DOHH2 (cell line): ENCODE measurements around the gene HHLA2.

Experiments used
- H3F3A ChIP-seq: fragments of 200-600 bp; sonication (generic), shearing (Covaris generic); 2 replicates; pipeline ENCODE4 v1.6.0; 2016; ENCODE audit warnings: antibody characterized with exemption, mild to moderate bottlenecking; ENCODE audit not compliant: control insufficient read depth, insufficient read depth
- H3K27ac ChIP-seq: fragments of 200-600 bp; sonication (generic); 2 replicates; pipeline ENCODE4 v1.5.1; 2014; ENCODE audit warnings: low read depth, mild to moderate bottlenecking, low read length, moderate library complexity
- H3K27me3 ChIP-seq: fragments of 200-600 bp; sonication (generic); 2 replicates; pipeline ENCODE4 v1.6.1; 2014; ENCODE audit warnings: mild to moderate bottlenecking, low read length, mixed read lengths; ENCODE audit not compliant: control insufficient read depth
- H3K36me3 ChIP-seq: fragments of 200-600 bp; sonication (generic); 2 replicates; pipeline ENCODE4 v1.6.1; 2014; ENCODE audit warnings: mild to moderate bottlenecking, low read length, moderate library complexity, mixed read lengths; ENCODE audit not compliant: control insufficient read depth
- H3K4me1 ChIP-seq: fragments of 200-600 bp; sonication (generic); 2 replicates; pipeline ENCODE4 v1.6.1; 2014; ENCODE audit warnings: mild to moderate bottlenecking, low read length, mixed read lengths; ENCODE audit not compliant: control insufficient read depth
- H3K4me2 ChIP-seq: fragments of 200-600 bp; sonication (generic); 2 replicates; pipeline ENCODE4 v1.6.0; 2014; ENCODE audit warnings: mild to moderate bottlenecking, low read length, moderate library complexity
- H3K4me3 ChIP-seq: fragments of 200-600 bp; sonication (generic); 2 replicates; pipeline ENCODE4 v1.5.1; 2014; ENCODE audit warnings: mild to moderate bottlenecking, low read length, mixed read lengths
- H3K79me2 ChIP-seq: fragments of 200-600 bp; sonication (generic); 2 replicates; pipeline ENCODE4 v1.6.1; 2014; ENCODE audit warnings: mild to moderate bottlenecking, low read length, mixed read lengths; ENCODE audit not compliant: control insufficient read depth
- H3K9me2 ChIP-seq: fragments of 200-600 bp; sonication (generic); replicated peaks from 2 replicates; pipeline ENCODE4 v1.6.1; 2014; ENCODE audit warnings: mild to moderate bottlenecking, low read length, mixed read lengths; ENCODE audit not compliant: control insufficient read depth
- H3K9me3 ChIP-seq: fragments of 200-600 bp; sonication (generic); 2 replicates; pipeline ENCODE4 v1.6.1; 2014; ENCODE audit warnings: antibody characterized with exemption, low read length, mixed read lengths; ENCODE audit not compliant: control insufficient read depth, insufficient read depth
- H4K20me1 ChIP-seq: fragments of 200-600 bp; sonication (generic); 2 replicates; pipeline ENCODE4 v1.6.0; 2014; ENCODE audit warnings: low read depth, mild to moderate bottlenecking, antibody characterized with exemption, low read length, moderate library complexity; ENCODE audit not compliant: control insufficient read depth, insufficient read depth
- CTCF ChIP-seq: fragments of 200-600 bp; sonication (generic); IDR thresholded peaks from one replicate; pipeline ENCODE4 v1.5.1; 2014; ENCODE audit warnings: antibody characterized with exemption, mild to moderate bottlenecking, low read depth, low read length; ENCODE audit not compliant: poor library complexity, severe bottlenecking
- EZH2phosphoT487 ChIP-seq: fragments of 200-600 bp; sonication (generic); IDR thresholded peaks from 2 replicates; pipeline ENCODE4 v1.6.1; 2017; ENCODE audit warnings: borderline replicate concordance, mild to moderate bottlenecking, antibody characterized with exemption, low read length, moderate library complexity, mixed read lengths

HHLA2 gene

DNA sequence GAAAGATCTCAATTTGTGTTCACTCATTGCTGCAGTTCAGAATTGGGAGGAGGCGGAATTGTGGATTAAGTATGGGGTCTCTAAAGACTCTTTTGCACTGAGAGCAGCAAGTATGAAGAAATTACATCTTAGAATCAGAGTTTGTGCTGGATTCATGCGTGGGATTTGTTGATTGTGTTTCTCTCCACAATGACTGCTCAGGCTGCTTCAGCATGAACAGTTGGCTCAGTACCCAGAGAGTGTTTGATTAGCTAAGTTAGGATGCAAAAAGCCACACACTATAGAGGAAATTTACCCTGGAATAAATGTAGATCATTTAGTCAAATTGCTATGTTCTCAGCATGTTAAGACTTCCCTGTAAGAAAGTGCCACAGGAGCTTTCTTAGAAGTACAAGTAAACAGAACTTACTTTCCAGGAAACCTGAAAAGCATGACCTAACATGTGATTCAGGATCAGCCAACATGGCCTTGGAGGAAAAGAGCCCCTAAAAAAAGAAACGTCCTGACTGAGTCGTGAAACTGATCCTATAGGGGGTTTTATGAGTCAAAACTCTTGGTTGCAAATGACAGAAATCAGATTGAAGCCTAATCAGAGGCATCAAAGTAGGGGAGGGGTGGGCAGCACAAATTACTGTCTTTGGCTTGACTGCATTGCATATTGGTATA, 32.6 kb downstream of the HHLA2 start:
- Histone ChIP-seq H3K27ac (no peak overlapping the region), H4K20me1 (no peaks in the 10 kb centered on the region), H3K9me3 (no peaks in the 10 kb centered on the region), H3K4me2 (no peak overlapping the region), H3K9me2 (no peaks in the 10 kb centered on the region), H3F3A (no peaks in the 10 kb centered on the region), H3K27me3 (no peaks in the 10 kb centered on the region), H3K79me2 (no peaks in the 10 kb centered on the region), H3K4me3 (no peak overlapping the region), H3K36me3 (no peaks in the 10 kb centered on the region), H3K4me1 (no peaks in the 10 kb centered on the region)
- TF ChIP-seq CTCF, result no peak
- no peak for TF ChIP-seq EZH2phosphoT487

DNA sequence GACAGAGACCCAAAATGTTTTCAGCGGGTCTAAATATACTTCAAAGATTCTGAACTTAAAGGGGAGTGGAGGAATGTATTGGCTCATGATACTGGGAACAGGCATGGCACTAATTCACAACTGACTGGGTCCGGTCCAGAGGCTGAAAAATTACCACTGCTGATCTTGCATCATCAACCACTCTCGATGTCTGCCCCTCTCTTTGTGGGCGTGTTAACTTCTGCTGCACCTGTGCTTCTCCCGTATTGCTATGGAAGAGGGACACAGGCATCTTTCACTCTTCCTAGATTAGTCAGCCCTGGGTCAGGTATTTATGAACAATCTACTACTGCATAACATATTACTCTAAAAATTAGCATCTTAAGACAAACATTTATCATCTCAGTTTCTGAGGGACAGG, 33.2 kb downstream of the HHLA2 start:
- no peak overlapping the region for H3K27ac ChIP-seq
- no peaks in the 10 kb centered on the region for H4K20me1 ChIP-seq
- no peaks in the 10 kb centered on the region for H3K27me3 ChIP-seq
- no peaks in the 10 kb centered on the region for H3K36me3 ChIP-seq
- H3K4me3 ChIP-seq, result no peak overlapping the region
- H3K79me2 ChIP-seq, result no peaks in the 10 kb centered on the region
- TF ChIP-seq CTCF (no peak), EZH2phosphoT487 (no peak)
- H3K4me1 ChIP-seq, result no peaks in the 10 kb centered on the region
- no peaks in the 10 kb centered on the region for H3F3A ChIP-seq
- H3K9me2 ChIP-seq, result no peaks in the 10 kb centered on the region
- H3K4me2 ChIP-seq, result no peak overlapping the region
- no peaks in the 10 kb centered on the region for H3K9me3 ChIP-seq

DNA sequence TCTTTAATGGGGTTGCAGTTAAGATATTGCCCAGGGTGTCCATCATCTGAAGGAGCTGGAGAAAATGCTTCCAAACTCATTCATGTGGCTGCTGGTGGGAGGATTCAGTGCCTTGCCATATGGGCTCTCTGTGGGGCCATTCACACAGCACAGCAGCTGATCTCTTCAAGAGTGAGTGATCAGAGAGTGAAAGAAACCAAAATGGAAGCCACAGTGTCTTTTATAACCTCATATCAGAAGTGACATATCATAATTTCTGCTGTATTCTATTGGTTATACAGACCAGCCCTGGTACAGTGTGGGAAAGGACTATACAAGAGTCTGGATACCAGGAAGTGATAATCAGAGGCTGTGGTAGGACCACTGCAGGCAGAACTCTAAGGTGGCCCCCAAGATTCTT, 33.6 kb downstream of the HHLA2 start:
- Histone ChIP-seq H3K9me3 (no peaks in the 10 kb centered on the region), H3K4me3 (no peak overlapping the region), H3F3A (no peaks in the 10 kb centered on the region), H3K79me2 (no peaks in the 10 kb centered on the region), H3K27ac (no peak overlapping the region), H3K9me2 (no peaks in the 10 kb centered on the region), H3K27me3 (no peaks in the 10 kb centered on the region), H3K4me1 (no peaks in the 10 kb centered on the region), H3K36me3 (no peaks in the 10 kb centered on the region), H3K4me2 (no peak overlapping the region), H4K20me1 (no peaks in the 10 kb centered on the region)
- TF ChIP-seq CTCF, result no peak
- TF ChIP-seq EZH2phosphoT487, result no peak

GRCh38 chr3:108331792-108332191, 35.4 kb downstream of the HHLA2 start:
- TF ChIP-seq EZH2phosphoT487, result no peak
- TF ChIP-seq CTCF, result no peak
- Histone ChIP-seq H3K27ac (no peak overlapping the region), H3K4me1 (no peaks in the 10 kb centered on the region)

More at GRCh38 chr3:108331792-108332191, 35.4 kb downstream of the HHLA2 start:
- H3K9me3 ChIP-seq, result no peaks in the 10 kb centered on the region
- H3K4me3 ChIP-seq, result no peak overlapping the region
- no peak overlapping the region for H3K4me2 ChIP-seq
- no peaks in the 10 kb centered on the region for H3K9me2 ChIP-seq
- H3K36me3 ChIP-seq, result no peaks in the 10 kb centered on the region
- no peaks in the 10 kb centered on the region for H3K27me3 ChIP-seq
- no peaks in the 10 kb centered on the region for H3K79me2 ChIP-seq
- no peaks in the 10 kb centered on the region for H4K20me1 ChIP-seq
- no peaks in the 10 kb centered on the region for H3F3A ChIP-seq
